K562 treated with DMSO at 1 percent for 48 hours (cell line): ENCODE measurements around the gene SEC24B. TPM values are rescaled to one million over a fixed set of nuclear protein-coding genes. Genes with fewer than 3 reads are reported as not detected.

ENCODE experiments used
- total RNA-seq: library from RNA; unstranded; fragments of 300-600 nt; gene quantifications from 2 replicates; pipeline ENCODE4 v1.2.3, GENCODE V29; 2022; ENCODE audit warnings: low replicate concordance; ENCODE audit errors: extremely low read depth

SEC24B gene
- not detected in 2 replicates for total RNA-seq

GRCh38 chr4:109433205-109434006 is at the start of gene SEC24B:
SEC24B (plus strand) TSS chr4:109433815; CDS start chr4:109433870, 55 bp downstream.

GRCh38 chr4:109559983-109560686 is 126.5 kb downstream of the SEC24B start, which contains the start of gene MCUB:
MCUB (plus strand) TSS chr4:109560246; CDS start chr4:109560338, 92 bp downstream.

Other genes starting within 250 kb of the SEC24B start
- not detected in 2 replicates for gene COL25A1, start 131.2 kb upstream of the SEC24B start, total RNA-seq
- gene MCUB, start 126.4 kb downstream of the SEC24B start, total RNA-seq, result not detected in 2 replicates